IPS-NIHi7 (cell line): ENCODE results near the gene TEP1.

Source experiments
- DNase-seq: peaks from one replicate; pipeline ENCODE4 v3.0.0; 2012; ENCODE audit warnings: mixed read lengths; ENCODE audit errors: extremely low spot score

TEP1 gene

DNA sequence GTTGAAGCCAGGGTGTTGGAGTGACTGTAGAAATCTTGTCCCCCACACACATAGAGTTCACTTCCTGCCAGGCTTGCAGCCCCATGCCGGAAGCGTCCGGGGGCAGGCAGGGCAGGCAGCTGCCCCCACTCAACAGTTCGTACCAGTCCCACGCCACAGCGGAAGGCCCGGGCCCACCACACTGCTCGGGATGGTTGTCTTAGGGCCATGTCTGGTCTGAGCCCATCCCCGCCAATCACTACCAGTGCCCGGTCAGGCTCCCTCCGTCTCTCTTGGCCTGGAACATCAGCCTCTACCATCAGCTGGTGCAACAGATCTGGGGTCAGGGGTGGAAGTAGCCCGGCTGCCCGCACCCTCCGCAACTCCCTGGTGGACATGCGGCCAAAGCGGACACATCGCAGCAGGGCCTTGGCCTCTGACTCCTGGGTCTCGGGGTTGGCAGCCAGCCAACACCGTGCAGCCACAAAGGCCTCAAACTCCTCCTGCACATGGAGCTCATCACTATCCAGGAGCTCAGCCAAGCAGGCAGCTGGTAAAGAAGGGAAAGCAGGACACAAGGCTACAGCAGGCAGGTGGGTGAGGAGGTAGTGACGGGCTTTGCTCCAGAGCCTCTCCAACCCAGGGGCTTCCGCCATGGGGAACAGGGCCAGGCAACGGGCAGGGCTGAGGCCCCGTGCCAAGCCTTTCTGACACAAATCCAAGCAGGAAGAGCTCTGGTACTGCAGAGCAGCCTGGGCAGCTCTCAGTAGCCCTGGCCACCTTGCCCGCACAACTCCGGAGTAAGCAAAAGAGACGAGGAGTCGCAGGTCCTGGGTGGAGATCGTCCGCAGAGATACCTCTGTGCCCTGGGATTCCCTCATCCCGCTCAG is 16.7 kb upstream of the TEP1 start:
- no peak for DNase-seq

DNA sequence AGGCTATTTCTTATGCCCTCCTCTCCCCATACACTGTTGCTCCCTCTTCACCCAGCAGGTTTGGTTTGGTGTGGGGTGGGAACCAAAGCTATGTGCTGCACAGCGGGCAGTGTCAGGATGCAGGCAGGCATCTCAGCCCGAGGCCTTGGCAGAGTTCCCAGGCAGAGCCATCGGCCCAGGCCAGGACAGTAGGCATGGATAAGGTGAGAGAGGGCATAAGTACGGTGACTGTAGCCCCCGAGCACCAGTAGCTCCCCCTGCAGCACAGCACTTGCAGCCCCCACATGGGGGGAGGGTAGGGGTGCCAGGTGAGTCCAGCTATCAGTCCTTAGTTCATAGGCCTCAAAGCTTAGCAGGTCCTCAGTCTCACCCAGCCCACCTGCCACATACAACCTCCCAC is 15.5 kb upstream of the TEP1 start:
- DNase-seq = no peak

DNA sequence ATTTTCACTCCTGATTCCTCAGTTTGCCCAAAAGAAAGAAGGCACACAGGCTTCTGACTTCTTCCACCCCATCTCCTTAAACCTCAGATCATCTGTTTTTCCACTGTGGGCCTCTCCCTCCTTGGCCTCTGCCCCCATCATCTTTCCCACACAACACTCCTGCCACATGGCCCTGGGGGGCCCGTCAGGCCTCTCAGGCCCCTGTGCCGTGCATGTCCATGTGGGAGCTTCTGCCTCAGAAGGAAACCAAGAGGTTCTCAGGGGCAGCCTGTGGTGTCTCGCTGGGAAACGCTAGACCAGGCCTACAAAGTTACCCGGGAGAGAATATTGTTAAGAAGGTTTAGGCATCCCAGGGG is 14.7 kb upstream of the TEP1 start:
- DNase-seq = no peak

DNA sequence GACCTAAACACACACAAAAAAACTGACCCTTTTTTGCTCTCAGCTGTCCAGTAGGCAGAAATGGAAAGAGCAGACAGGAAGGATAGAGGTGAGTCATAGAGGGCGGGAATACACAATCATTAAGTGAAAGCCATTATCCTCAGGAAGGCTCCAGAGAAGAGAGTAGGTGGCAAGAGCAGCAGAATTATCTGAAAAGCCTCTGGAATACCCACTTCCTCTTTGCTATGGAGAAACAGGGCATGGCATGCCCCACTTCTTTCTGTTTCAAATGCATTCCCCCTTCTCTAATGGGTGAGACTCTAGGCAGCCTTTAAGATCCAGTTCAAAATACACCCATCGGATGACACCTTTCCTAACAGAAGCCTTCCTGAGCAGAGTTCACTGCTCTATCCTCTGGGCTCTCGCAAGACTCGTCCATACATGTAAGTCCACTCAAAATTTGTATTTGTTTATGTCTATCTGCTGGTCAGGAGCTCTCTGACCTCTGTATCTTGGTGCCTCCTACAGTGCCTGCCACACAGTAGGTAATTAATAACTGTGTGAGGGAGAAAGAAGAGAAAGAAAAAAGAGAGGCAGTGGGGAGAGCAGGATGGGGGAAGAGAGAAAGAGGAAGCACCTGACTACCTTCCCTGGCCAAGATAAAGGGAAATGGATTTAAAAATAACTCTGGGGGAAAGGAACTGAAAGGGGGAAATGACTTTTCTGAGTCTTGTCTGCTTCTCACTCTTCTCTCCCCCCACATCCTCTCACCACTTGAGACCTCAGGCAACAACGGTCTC is 14.1 kb upstream of the TEP1 start:
- DNase-seq = peak; percentile 56

DNA sequence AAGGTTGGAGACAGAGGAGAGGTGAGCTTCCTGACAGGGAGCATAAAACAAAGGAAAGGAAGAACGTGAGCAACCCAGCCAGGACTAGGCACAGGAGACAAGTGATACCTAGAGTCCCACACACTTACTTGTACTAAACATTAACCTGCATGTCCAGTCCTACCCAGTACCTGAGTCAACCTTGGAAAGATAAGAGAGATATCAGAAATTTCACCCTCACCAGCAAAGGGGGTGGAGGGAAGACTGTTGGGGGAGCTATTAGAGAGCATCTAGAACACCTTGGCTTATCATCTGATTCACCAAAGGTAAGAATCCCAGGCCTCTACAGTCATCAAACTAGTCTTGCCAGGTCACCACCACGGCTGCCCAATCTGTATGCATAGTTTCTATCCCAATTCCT is 11.6 kb upstream of the TEP1 start:
- DNase-seq = no peak

DNA sequence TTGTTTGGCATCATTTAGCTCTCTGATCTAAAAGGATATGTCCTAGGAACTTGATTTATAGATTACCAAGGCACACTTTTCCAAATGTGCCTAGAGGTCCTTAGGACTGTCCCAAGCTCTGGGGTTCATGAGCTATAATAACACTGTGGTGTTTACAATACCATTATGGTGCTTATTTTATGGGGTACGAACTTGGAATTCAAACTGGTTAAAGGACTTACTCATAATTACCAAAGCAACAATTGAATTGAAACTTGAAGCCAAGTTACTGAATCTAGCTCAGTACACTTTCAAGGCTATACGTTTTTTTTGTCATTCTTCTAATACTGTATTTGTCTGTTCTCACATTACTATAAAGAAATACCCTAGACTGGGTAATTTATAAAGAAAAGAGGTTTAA is 9.6 kb upstream of the TEP1 start:
- no peak for DNase-seq

DNA sequence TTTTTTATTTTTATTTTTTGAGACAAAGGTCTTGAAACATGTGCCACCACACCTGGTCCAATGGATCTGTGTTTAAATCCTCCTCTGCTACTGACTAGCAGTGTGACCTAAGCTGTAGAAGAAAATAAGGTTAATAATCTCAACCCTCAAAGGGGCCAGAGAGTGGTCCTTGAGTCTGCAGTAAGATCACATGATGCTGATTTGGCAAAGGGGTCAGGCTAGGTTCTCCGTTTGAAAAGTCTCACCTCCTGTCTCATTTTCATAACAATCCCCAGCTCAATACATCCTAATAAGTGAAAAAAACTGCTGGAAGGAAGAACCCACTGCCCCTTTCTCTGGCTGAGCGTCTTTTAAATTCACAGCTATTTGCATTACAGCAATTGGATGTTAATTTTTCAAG is 8.0 kb upstream of the TEP1 start:
- DNase-seq = no peak

DNA sequence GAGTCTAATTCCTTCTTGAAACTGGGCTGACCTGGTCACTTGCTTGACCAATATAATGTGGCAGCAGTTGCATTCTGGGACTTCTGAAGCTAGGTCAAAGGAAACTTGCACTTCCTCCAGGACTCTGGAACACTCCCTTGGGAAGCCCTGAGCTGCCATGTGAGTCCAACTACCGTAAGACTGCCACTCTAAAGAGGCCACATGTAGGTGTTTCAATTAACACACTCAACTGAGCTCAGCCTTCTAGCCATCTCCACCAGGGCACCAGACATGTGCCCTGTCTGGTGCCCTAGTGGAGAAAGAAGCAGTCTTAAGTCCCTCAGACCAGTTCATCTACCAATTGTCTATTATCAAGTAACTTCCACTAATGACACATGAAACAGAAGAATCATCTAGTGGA is 6.1 kb upstream of the TEP1 start:
- no peak for DNase-seq

DNA sequence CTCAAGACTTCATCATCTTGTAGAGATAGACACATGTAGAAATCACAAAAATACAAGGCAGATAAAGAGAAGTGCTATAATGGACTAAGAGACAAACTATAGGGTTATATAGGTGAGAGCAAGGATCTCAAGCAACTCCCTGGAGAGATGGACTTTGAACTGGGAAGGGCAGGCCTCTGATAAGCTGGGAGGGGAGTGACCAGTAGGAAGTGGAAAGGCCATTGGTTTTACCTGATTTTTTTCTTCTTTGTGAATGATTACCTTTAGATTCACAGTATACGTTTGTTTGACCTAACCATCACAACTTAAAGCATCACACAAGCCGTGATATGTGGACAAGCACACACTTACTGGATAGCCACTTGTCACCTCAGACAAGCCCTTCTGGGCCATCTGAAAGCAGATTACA is 5.2 kb upstream of the TEP1 start:
- DNase-seq = no peak

DNA sequence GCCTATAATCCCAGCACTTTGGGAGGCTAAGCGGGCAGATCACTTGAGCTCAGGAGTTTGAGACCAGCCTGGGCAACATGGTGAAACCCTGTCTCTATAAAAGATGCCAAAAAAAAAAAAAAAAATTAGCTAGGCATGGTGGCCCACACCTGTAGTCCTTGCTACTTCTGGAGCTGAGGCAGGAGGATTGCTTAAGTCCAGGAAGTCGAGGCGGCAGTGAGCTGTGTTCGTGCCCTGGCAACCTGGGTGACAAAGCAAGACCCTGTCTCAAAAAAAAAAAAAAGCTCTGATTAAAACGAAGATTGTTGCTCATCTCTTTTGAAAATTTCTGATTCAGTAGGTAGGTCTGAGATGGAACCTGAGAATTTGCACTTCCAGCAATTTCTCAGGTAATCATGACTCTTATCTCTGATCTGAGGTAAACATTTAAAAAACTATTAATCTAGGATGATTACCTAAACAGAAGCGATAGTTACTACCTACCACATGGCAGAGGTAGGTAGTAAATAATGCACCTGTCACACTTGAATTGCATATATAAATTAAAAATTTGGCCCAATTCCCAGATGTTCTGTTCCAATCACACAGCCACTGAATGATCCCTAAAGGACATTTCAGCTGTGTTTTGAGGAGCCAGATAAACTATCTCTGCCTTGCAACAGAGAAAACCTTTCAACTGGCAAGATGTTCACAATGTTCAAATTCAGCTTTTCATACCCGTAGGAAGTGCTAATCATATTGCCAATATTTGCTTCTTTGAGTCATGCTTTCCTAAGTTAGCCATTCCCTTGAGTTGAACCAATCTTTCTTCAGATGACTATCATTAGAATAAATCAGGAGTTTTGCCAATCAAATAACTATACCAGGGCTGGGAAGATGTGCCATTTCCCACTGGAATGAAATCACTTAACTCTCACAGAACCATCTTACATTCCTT is 4.2 kb upstream of the TEP1 start:
- DNase-seq = no peak

DNA sequence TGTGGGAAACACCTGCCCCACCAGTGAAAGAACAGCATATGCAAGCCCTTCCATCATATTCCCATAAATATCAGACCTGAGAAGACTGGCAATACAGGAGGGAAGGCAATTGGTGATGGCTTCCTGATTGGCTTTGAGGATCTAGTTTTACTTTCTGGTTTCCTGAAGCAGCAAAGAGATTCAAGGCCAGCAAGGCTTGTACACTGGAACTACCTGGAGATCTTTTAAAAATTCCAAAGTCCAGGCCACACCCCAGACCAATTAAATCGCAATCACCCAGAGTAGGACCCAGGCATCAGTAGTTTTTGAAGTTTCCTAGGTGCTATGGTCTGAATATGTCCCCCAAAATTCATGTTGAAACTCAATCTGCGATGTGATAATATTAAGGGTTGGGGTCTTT is 2.9 kb upstream of the TEP1 start:
- DNase-seq = no peak

DNA sequence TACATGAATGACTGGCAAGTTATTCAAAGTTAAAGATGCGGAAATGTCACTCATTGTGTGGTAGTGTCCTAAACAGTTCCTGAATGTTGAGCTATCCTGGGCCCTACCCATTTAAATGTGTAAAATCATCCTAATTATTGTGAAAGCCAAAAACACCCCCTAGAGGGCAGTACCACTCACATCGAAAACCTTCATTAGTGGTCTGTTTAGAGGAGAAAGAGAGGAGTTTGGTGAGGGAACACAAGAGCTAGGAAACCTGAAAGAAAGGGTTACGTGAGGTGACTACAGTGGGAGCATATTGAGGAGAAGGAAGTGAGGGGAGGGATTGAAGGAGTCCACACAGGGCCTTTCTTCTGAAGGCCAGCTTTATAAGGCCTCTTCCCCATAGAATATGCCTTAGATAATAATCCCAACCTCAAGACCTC is 2.5 kb upstream of the TEP1 start:
- DNase-seq = peak; percentile 57

DNA sequence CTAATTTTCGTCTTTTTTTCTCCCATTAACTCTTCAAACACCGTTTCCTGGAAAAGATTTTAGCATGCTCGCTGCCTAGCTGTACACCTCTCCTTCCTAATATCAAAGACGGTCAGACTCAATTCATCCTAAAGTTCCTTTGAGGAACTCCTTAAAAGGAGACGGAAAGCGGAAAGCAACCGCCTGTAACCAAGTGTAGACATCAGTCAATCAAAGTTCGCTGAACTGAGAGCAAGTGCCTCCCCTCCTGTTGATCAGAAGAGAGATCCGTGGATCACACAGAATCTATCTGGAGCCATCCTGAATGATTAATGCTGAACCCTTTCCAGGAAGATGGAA is 412 bp upstream of the TEP1 start:
- no peak for DNase-seq

DNA sequence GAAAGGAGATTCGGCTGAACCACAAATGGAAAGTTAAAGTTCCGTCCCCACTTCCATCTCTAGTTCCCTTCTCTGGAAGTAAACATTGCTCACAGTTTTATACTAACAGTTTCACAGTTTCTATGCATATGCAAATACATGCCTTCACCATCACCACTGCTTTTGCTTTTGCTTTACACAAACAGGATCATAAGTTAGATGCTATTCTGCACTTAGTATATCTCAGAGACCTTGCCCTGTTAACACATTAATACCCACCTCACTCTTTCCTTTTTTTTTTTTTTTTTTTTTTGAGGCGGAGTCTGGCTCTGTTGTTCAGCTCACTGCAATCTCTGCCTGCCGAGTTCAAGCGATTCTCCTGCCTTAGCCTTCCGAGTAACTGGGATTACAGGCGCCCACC is 890 bp downstream of the TEP1 start:
- no peak for DNase-seq

DNA sequence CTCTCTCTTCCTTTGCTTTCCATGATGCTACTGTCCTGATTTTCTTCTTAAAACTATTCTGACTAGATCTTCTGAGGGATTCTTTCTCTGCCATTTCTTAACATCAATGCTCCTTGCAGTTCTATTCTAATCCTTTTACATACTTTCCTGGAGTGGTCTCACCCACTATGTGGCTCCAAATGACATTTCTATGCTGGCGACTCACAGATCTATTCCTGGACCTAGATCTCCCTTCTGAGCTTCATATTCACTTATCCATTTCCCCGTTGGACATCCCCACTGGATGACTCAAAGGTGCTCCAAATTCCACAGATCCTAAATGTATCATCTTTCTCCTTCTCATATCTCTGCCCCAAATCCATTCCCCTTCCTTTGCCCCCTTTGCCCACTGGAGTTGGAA is 4.1 kb downstream of the TEP1 start:
- no peak for DNase-seq

DNA sequence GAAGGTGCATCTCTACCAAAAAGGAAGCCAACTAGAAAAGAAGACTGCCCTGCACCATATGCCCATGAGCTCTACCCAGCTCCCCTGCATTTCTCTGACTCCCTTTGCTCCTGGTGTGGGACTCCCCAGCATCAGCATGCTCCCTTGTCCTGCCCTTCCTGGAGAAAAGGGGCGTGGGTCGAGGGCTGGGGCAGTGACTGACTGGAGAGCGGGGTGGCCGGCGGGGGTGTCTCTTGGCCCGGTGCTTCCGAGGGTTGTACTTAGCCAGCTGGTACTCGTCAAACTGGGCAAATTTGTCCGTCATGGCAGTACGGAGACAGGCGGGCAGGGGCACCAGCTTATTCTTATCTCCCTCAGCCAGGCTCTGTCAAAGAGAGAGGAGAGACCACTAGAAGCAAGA is 9.8 kb downstream of the TEP1 start:
- DNase-seq = no peak

DNA sequence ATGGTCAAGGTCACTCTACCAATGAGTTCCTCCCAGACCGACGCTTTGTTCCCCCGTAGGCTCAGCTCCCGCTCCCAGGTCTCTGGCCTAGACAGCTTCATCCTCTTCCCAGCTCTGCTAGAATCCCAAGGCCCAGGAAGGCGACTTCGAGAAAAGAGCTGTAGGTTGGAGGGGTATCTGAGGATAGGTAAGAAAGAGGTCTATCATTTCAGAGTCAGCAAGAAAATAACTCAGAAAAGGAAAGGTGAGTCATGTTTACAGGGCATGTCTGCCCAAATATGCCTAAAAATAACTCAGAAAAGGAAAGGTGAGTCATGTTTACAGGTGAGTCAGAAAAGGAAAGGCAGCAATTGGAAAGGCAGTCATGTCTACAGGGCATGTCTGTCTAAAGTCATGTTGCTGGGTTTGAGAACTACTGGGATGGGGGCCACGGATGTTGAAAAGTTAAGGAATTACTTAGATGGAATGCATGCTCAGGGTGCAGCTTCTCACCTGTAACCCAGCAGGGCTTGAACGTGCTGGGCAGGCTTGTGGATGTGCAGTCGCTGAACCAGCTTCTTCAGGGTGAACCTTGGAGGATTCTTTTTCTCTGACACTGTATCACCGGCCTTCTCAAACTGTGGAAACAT is 12.2 kb downstream of the TEP1 start:
- no peak for DNase-seq

DNA sequence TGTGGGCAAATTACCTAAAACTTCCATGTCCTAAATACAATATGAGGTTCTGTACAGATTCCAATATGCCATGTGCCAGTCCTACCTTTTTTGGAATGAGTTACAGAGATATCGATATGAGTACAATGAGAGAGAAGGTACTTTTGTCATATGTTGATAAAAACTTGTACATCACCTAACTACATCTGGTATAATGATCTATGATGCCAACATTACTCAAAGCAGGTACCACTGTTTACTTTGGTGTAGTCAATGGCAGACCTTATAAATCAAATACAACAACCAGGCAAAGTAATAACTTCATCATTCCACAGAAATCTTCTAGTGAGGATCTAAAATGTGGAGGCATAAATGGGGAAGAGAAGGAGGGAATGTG is 12.7 kb downstream of the TEP1 start:
- no peak for DNase-seq

DNA sequence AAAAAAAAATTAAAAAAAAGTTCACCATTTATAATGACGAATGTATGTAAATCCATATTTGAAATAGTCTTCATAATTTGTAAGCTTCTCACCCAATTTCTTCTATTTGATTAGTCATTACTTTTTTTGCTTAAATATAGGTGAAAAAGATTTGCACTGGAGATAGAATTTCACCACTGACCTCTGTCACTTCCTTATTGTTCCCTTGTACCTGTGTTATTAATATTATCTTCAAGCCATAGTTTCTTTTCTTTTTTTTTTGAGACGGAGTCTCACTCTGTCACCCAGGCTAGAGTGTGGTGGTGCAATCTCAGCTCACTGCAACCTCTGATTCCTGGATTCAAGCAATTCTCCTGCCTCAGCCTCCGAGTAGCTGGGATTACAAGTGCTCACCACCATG is 15.8 kb downstream of the TEP1 start:
- no peak for DNase-seq

DNA sequence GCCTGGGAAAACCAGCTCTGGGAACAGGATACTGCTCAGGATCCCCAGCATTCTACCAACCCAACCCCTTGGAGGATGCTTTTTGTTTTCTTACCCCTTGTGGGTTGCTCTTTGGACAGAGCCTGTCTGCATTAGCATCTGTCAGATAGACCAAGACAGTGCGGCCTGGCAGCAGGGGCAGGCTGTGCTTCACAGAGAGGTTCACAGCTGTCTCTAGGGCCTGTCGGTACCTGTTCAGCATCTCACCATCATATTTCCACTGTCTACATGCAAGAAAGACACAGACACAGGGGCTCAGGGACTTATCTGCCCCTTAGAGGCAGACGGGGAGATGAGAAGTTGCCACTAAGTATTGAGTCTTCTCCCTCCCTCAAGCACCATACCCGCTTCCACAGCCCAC is 21.8 kb downstream of the TEP1 start:
- DNase-seq = no peak

DNA sequence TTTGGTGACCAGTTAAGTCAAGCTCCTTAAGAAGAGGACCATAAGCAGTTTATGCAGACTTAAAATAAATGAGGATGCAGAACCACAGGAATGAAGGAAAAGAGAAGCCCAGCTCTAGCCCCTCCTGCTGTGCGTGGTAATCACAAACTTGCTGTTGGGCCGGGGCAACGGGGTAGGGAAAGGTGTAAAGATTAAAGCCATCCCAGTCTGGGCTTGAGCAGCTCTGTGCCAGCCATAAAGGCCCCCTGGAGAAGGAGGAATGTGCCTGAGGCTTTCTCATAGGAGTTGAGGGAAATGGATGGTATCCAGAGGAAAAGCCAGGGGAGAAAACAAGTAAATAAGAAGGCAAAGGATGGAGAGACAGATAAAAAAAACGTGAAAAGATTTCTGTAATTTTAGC is 25.1 kb downstream of the TEP1 start:
- DNase-seq = peak; percentile 74

DNA sequence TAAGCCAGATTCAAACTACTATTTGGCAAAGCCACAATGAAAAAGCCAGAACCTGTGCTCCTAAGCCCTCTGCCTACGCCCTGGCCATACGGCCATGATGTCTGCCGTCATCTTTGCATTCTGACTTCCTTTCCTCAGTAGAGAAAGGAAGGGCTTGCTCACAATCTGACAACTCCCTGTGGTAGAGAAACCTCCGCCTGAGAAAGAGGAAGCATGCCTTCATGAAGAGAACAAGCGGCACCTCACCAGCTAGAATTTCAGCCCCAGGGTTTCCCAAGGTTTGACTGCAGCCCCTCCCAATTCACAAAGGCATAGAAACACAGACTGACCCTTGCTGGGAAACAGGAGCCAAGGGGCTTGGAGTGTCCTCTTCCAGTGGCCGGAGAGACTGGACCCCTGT is 25.7 kb downstream of the TEP1 start:
- peak; percentile 23 for DNase-seq
